HG02610 (cell line): Measurements from ENCODE around the gene BACH1.
A peak's percentile ranks its signal among the peaks of the same experiment; 100 is the strongest.
"Not testable (repeated sequence)": the region's sequence is repeated elsewhere in the genome, so short reads cannot be mapped to it uniquely, and the experiment has no call there.

Experiments used
- ATAC-seq: cut with Tn5 transposase; IDR thresholded peaks from one replicate; pipeline ENCODE4 v1.9.1; 2021; ENCODE audit warnings: mild to moderate bottlenecking, moderate library complexity; ENCODE audit not compliant: unreplicated experiment

The BACH1 gene

DNA sequence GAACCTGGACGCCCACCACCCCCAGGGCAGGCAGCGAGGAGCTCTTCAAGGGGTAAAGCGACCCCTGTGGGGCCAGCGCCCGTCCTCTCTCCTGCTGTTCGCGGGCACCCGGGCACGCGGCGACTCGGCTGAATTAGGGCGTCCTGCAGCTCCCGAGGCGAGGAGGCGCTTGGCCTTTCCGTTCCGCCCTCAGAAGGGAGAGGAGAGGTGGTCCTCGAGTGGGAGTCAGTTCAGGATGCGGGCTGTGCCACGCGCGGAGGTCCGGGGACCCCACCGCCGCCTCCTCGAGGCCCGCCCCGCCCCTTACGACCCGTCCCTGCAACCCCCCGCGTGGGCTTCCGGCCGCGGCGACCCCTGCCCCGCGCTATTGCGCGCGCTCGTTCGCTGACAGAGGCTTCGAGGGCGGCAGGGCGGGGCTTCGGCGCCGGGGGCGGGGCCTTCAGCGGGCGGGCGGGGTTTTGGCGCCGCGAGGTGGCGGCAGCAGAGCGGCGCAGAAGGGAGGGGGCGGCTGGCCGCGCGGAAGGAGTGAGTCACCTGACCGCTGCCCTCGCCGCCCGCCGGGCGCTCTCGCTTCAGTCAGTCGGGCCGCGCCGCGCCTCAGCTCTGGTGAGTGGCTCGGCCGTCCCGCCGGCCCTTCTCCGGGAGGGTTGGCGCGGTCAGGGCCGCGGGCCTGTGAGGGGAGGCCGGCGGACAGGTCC is at the start of gene BACH1:
Gene BACH1 (plus strand): TSS at position 575 of the 698 bp plus-strand sequence. CDS start 22,359 bp downstream, outside the sequence.
- peak; percentile 55 for ATAC-seq

DNA sequence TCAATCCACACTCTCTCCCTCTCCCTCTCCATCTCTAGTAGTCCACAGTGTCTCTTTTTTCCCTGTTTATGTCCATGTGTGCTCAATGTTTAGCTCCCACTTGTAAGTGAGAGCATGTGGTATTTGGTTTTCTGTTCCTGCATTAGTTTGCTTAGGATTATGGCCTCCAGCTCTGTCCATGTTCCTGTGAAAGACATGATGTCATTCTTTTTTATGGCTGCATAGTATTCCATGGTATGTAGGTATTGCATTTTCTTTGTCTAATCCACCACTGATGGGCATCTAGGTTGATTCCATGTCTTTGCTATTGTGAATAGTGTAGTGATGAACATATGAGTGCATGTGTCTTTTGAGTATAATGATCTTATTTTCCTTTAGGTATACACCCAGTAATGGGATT is 49.4 kb upstream of the BACH1 start:
- ATAC-seq: not testable (repeated sequence)

DNA sequence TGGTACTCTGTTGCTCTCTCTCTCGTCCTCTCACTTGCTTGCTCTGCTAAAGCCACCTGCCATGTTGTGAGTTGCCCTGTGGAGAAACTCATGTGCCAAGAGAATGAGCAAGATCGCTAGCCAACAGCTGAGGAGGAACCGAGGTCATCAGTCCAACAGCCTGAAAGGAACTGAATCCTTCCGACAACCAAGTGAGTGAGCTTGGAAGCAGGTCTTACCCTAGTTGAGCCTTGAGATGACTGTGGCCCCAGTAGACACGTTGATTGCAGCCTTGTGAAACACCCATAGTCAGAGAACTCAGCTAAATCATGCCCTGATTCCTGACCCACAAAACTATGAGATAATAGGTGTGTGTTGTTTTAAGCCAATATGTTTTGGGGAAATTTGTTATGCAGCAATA is 48.1 kb upstream of the BACH1 start:
- no peak for ATAC-seq

DNA sequence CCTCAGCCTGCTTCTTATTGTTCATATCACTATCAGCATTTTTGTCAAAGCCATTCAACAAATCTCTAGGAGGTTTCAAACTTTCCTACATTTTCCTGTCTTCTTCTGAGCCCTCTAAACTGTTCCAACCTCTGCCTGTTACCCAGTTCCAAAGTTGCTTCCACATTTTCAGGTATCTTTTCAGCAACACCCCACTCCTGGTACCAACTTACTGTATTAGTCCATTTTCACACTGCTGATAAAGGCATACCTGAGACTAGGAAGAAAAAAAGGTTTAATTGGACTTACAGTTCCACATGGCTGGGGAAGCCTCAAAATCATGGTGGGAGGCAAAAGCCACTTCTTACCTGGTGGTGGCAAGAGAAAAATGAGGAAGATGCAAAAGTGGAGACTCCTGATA is 44.9 kb upstream of the BACH1 start:
- ATAC-seq: not testable (repeated sequence)

DNA sequence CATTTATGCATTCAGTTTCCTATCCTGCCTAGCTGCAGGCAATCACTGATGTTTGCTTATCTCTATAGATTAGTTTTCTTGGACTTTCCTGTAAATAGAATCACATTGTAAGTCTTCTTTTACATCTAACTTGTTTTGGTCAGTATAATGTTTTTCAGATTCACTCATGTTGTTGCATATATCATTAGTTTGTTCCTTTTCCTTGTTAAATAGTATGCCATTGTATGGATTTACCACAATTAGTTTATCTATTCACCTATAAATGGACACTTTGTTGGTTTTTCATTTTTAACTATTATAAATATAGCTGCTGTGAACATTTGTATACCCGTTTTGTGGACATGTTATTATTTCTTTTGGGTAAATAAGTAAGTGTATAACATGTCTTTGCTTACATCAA is 44.2 kb upstream of the BACH1 start:
- ATAC-seq: no peak

DNA sequence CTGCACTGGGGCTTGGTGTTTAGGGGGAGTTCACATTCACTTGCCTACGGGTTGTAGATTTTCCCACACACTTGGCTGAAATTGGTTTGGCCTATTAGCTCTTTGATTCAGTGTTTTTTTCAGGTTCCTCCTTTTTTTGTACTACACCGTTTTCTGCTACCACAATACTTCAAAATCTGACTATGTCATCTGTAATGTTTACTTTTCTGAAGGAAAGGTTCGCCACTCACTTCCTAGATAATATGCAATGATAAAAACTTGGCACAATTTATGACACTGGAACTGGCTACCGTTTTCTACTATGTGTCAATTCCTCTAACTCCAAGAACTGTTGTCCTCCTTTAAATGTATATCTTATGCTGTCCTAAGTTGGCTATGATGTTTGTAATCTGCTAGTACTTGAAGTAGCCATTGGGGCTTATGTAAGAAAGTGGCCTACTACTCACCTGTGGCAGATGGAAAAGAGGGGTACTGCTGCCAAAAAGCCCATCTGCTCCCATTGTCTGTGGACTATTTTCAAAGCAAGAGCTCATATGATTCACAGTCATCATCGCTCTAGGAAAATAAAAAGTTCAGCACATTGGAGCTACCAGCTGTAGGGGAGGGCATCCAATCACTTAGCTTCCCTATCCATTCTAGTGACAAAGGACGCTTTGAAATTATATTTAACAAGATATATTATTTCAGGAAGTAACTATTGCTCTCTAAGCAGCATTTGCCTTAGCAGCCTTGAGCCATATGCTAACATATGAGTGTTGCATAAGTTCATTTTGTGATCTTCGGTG is 42.4 kb upstream of the BACH1 start:
- no peak for ATAC-seq

DNA sequence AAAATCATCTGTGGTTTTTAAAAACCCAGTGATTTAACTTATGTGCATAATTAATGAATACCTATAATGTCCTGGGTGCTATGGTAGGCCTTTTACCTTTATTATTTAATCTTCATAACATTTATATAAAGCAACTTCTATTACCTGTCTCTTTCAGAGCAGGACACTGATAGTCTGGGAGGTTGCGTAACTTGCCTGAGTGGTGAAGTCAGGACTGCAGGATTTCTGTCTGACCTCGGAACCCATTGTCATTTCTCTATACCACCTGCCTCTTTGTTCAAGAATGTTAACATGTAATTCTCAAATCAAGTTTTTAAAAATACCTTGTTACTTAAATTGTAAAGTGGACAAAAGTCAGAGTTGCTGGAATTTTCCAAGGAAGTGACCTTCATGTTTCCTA is 41.0 kb upstream of the BACH1 start:
- no peak for ATAC-seq

DNA sequence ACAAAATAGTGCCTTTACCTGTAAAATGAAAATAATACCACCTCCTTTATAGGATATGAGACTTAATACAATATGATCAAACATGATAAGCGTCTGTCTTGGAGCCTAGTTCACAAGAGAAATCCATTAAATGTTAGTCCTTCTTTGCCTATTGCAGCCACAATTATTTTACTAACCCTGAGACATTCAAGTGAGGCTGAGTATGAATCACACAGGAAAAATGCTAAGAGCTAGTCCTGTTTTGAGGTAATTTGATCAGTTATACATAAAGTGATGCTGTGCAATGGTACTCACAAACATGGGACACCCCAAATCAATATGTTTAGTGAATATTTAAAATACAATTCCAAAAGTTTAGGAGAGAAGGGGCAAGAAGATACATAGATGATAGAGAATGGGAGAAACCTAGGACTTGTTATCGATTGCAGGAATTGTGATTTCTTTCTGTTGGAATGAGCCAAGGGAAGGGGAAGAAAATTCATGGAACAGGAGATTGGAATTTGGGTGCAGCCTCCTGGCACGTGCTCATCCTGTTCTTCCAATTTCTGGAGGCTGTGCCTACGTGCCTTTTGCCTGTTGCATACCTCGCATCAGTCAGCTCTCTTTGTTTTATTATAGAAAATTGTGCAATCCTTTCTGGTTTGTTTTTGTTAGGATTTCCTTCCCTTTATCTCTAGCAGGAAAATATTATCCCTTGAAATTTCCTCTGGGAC is 39.9 kb upstream of the BACH1 start:
- no peak for ATAC-seq

DNA sequence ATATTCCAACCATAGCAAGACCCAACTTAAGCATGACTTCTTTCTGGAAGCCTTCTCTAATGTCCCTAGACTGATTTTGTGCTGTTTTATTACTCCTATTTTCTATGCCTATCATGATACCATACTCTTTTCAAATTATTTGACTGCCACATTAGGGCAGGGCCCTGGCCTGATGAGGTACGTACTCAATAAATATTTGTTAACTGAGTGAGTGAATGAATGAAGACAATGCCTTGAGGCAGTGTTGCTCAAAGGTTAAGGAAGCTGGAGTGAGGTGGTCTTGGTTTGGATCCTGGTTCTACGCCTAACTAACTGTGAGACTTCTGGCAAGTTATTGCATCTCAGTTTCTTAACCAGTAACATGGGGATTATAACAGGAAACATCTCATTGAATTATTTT is 38.3 kb upstream of the BACH1 start:
- ATAC-seq: no peak

DNA sequence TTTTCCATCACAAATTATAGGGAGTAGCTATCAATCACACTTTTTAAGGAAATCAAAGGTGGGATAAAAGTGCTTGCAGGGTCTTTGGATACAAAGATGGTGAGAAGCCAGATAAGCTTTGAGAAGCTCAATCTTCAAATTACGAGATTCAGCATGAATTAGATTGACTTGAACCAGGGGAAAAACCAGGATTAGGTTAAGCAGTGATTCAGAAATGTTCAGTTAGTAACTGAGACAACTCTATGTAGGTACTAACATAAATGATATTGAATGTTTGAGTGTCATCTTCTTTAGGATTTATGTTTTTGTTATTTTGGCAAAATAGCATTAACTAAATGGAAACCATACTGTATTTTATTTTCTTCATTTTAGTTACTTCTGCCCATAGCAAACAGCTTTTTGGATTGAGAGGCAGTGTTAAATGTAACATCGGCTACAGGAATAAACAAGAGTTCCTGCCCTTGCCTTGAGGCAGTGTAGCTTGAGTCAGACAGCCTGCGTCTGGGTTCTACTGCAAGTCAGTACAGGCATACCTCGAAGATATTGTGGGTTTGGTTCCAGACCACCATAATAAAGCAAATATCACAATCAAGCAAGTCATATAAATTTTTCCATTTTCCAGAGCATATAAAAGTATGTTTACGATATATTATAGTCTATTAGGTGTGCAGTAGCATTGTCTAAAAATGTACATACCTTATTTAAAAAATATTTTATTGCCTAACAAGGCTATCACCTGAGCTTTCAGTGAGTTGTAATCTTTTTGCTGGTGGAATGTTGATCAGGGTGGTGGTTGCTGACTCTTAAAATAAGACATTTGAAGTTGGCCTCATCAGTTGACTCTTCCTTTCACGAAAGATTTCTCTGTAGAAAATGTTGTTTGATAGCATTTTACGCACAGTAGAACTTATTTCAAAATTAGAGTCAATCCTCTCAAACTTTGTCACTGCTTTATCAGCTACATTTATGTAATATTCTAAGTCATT is 36.9 kb upstream of the BACH1 start:
- ATAC-seq: no peak

DNA sequence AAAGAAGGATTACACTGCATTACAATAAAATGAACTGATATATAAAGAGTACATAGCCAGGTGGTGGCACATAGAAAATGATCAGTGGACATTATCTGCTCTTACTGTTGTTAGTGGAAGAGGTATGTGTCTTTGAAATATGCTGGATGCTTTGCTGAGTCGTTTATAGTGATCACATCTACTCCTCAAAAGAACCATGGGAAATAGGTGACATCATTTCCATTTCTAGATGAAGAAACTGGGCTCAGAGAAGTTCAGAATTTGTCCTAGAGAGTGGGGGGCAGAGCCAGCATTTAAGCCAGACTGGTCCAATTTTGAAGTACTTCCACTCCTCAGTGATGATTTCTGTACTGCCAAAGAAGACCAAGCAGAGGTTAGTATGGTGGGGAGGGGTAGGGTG is 34.0 kb upstream of the BACH1 start:
- no peak for ATAC-seq

DNA sequence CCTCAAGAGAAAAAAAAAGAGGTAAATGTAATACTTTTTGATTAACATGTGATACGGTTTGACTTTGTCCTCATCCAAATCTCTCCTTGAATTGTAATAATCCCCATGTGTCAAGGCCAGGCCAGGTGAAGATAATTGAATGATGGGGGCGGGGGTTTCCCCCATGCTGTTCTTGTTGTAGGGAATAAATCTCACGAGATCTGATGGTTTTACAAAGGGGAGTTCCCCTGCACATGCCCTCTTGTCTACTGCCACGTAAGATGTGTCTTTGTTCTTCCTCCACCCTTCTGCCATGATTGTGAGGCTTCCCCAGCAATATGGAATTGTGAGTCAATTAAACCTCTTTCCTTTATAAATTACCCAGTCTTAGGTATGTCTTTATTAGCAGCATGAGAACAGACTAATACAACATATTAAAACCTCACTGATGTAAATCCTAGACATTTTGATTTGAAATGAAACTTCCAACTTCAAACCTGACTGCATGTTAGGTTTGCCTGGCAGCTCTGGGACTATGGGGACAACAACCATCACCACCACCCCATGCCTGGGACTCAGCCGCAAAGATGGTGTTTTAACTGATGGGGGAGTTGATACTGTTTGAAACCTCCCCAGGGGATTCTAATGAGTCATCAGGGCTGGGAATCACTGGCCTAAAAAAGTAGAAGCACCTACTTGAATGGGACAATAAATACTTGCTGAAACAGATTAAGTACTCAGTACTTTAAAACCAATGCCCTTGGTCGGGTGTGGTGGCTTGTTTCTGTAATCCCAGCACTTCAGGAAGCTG is 32.8 kb upstream of the BACH1 start:
- peak; percentile 72 for ATAC-seq

DNA sequence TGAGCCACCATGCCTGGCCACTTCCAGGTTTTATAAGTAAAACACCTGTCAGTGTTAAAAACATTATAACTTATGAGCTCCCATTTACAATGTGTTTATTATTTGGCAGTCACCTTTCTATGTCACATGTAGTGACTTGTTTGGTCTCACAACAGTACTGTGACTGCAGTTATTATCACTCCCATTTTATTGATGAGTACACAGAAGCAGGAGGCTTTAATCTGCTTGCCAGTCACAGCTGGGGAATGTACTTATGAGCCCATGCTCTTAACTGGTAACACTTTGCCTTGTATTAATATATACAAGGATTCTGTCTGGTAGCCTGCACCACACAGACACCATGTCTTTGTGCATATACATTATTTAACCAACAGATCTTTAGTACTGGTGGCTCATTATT is 31.1 kb upstream of the BACH1 start:
- no peak for ATAC-seq

DNA sequence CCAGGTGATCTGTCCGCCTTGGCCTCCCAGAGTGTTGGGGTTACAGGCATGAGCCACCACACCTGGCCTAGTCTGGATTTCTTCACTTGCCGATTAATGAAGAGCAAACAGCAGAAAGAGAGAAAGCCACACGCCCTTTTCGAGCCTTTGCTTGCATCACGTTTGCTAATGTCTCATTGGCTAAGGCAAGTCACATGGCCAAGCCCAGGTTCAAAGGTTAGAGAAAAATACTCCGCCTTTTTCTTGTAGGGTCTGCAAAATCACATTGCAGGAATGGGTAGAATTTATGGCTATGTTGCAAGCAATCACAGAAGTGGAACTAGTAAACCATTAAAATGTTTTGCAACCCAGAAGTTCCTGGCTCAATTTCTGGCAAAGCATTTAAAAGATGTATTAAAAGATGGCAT is 26.8 kb upstream of the BACH1 start:
- no peak for ATAC-seq

DNA sequence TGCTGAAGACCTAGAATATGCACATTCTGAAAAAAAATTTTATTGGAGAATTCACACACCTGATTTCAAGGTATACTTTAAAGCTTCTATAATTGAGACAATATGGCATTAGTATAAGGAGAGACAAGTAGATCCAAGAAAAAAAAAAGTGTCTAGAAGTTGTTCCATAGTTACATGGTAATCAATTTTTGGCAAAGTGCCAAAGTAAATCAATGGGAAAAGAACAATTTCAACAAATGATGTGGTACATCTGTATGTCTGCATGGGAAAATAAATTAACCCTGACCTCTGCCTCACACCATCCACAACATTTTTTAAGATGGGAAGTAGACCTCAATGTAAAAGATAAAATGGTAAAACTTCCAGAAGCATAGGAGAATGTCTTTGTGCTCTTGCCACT is 21.3 kb upstream of the BACH1 start:
- ATAC-seq: no peak

DNA sequence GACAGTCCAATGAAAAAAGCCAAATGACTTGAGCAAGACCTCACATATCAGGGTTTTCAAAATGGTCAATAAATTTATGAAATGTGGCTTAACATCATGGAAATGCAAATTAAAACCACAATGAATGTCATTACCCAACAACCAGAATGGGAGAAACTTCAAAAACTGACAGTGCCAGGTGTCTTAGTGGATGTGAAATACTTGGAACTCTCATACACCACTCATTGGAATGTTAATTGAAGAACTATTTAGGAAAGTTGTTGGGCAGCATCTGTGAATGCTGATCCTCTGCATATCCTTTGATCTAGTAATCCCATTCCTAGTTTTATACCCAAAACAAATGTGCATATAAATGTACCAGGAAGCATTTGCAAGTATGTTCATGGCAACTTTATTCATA is 19.2 kb upstream of the BACH1 start:
- no peak for ATAC-seq

DNA sequence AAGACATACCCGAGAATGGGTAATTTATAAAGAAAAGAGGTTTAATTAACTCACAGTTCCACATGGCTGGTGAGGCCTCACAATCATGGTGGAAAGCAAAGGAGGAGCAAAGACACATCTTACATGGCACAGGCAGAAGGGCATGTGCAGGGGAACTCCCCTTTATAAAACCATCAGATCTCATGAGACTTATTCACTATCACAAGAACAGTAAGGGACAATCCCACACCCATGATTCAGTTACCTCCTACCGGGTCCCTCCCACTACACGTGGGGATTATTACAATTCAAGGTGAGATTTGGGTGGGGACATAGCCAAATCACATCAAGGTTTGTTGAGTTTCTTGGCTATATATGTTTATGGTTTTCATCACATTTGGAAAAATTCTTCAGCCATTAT is 16.9 kb upstream of the BACH1 start:
- ATAC-seq: not testable (repeated sequence)

DNA sequence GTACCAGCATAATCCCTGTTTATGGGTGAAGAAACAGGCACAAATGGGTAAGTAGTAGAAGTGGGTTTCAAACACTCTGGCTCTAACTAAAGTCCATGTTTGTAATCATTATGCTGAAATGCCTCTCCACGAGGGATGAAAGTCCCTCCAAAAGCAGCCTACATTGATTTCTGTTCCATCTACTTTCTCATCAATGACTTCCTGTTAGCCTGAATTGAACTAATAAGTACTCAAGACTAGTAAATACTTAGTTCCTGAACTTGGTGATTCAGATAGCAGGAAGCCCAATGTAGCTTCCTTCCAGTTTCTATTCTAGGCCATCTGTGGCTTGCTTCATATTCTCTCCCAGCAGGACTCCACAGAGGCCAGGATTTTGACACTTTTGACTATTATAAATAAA is 11.3 kb upstream of the BACH1 start:
- no peak for ATAC-seq

DNA sequence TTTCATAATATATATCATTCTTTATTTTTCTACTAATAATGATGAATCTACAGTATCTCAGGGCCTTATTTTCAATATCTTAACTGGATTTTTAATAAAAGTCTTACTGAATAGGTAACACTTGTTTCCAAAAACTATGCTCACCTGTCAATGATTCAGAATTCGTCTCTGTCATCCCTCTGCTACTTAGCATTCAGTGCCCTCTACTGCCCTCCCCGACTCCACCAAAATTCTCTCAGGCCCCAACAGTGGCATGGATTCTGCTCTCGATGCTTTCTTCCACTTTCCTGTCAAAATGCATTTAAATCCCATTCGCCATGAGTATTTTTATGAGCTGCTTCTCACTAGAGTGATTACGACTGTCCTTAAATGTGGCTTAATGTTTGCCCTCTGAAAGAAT is 10.5 kb upstream of the BACH1 start:
- no peak for ATAC-seq

DNA sequence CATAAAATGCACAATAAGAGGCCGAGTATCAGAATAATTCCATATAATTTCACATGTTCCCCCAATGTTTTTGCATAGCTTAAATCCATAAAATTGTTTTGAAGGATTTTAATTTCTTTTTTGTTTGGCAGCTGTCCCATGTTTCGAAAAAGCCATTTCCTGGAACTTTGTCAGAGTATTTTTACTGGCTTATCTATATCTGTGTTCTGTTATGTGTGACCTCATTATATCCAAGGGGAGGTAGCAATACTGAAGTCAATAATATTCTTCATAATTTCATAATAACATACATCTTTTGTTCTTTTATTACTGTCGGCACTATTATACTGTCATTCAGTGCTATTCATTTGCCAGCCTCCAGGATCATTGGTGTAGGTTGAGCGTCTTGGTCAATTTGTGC is 9.4 kb upstream of the BACH1 start:
- no peak for ATAC-seq
